ENCODE results near the gene SLC4A9.

Gene SLC4A9

GRCh38 chr5:140312067-140312790 lies 47.8 kb upstream of the SLC4A9 start:
- no peaks in the 10 kb centered on the region for H3K36me3 ChIP-seq (ENCODE audit: control insufficient read depth in 2 of 2, insufficient read depth in 1 of 2, low read length in 2 of 2)
- CTCF ChIA-PET: interaction anchor here (0.6 to 2.2 kb wide), 6 partner anchors 11 to 107 kb away, joined by 3 to 7 read pairs (median 4); partner anchors contain the start of gene HBEGF
- TF ChIP-seq ZNF394 (tag by site-specific recombination; IDR thresholded peaks at IDR 0.05; ENCODE audit: borderline replicate concordance) (peak; percentile 86), ZNF513 (tag by site-specific recombination; IDR thresholded peaks at IDR 0.05) (no peak)
- POLR2A ChIA-PET: interaction anchor here (1.0 to 2.1 kb wide), 2 partner anchors 9 to 34 kb away, joined by 5 to 9 read pairs; partner anchors contain the start of genes HBEGF and PFDN1
- no peaks in the 10 kb centered on the region for H3K4me1 ChIP-seq (ENCODE audit: control insufficient read depth, insufficient read depth, low read length)
- no peak overlapping the region for H3K4me3 ChIP-seq (ENCODE audit: low read depth, low read length)
- no peak overlapping the region for H3K27ac ChIP-seq (ENCODE audit: extremely low read depth, low read depth, low read length)
- H3K9me3 ChIP-seq (ENCODE audit: control insufficient read depth, insufficient read depth, low read depth, low read length): no peaks in the 10 kb centered on the region

- TF ChIP-seq ZNF37A (tag by site-specific recombination; IDR thresholded peaks at IDR 0.05) (no peak), ZBTB6 (tag by site-specific recombination; IDR thresholded peaks at IDR 0.05) (no peak), ZNF768 (tag by site-specific recombination; IDR thresholded peaks at IDR 0.05) (no peak), ZNF292 (tag by site-specific recombination; IDR thresholded peaks at IDR 0.05; ENCODE audit: borderline replicate concordance, low read depth) (no peak), ZNF707 (tag by site-specific recombination; IDR thresholded peaks at IDR 0.05) (no peak), ZNF362 (tag by site-specific recombination; IDR thresholded peaks at IDR 0.05) (no peak), SCRT2 (tag by site-specific recombination; IDR thresholded peaks at IDR 0.05) (no peak), ZNF391 (tag by site-specific recombination; IDR thresholded peaks at IDR 0.05; ENCODE audit: borderline replicate concordance, low read depth) (no peak), GLIS1 (tag by site-specific recombination; IDR thresholded peaks at IDR 0.05) (no peak), ZNF48 (tag by site-specific recombination; IDR thresholded peaks at IDR 0.05) (no peak), ZBTB20 (tag by site-specific recombination; IDR thresholded peaks at IDR 0.05) (no peak), ZNF274 (IDR thresholded peaks at IDR 0.05; ENCODE audit: low read length) (no peak), ZNF274 (tag by site-specific recombination; IDR thresholded peaks at IDR 0.05; ENCODE audit: borderline replicate concordance) (no peak), ZIC2 (tag by site-specific recombination; IDR thresholded peaks at IDR 0.05) (no peak), ZNF148 (tag by site-specific recombination; IDR thresholded peaks at IDR 0.05; ENCODE audit: borderline replicate concordance) (no peak), SP2 (tag by site-specific recombination; IDR thresholded peaks at IDR 0.05) (no peak)
- ChIA-PET CTCF (interaction anchor here (0.6 to 2.2 kb wide), 5 partner anchors 11 to 68 kb away, joined by 3 to 6 read pairs (median 4); partner anchors contain the start of gene HBEGF), POLR2A (no interaction called here)
- Histone ChIP-seq H3K9me3 (ENCODE audit: control insufficient read depth, insufficient read depth, low read depth, low read length) (no peaks in the 10 kb centered on the region), H3K4me1 (ENCODE audit: control insufficient read depth, insufficient read depth, low read length) (no peaks in the 10 kb centered on the region), H3K27ac (ENCODE audit: extremely low read depth, low read depth, low read length) (no peak overlapping the region), H3K4me3 (ENCODE audit: low read depth, low read length) (no peak overlapping the region), H3K36me3 (ENCODE audit: control insufficient read depth in 2 of 2, insufficient read depth in 1 of 2, low read length in 2 of 2) (no peaks in the 10 kb centered on the region)
These were observed 47.2 kb upstream of the SLC4A9 start for GRCh38 chr5:140312791-140313189.
